Erythroblast (primary cell): Measurements from ENCODE around the gene USF3.

Experiments
- DNase-seq, 2 experiments: peaks; one replicate each; lab custom pipeline; 2025; lab: John Stamatoyannopoulos, UW
- GATA1 ChIP-seq: IDR thresholded peaks from 2 replicates; pipeline ENCODE4 v1.6.1; 2011; ENCODE audit warnings: low read depth, mild to moderate bottlenecking, control low read depth, low read length, moderate library complexity
- POLR2A ChIP-seq: IDR thresholded peaks from 2 replicates; pipeline ENCODE4 v1.6.1; 2011; ENCODE audit warnings: mild to moderate bottlenecking, low read length

USF3 gene

DNA sequence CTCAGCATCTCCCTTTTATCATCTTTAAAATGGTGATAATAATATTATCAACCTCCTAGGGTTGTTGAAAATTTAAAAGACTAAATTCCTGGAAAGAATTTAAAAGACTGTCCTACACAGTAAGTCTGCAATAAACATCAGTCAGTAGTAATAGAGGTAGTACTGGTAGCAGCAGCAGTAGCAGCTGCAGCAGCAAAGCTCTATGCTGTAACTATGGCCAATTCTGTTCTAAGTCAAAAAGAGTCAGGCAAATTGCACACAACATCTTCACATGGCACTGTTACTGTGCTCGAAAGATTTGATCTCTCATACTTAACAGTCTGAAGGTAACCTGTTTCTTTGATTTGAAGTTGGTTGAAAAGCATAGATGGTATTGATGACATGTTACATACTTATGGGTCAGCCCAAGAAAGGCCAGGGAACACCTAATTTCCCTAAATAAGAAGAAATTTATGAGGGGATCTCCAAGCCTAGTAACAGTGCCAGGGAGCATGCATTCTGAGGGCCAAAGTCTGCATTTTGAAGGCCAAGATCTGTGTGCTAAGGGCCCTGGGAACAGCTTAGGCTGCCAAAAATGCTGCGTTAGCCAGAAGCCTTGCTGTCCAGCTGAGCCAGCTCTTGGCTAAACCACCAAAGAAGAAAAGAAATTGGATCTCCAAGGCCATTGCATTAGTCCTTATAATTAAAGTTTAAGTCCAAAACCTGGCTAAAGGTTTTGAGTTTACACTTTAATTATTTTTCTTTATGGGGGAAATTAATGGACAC, 95.8 kb downstream of the USF3 start:
- no peak for TF ChIP-seq POLR2A
- no peak for TF ChIP-seq GATA1
- DNase-seq: no peak
